Mesothelial cell of epicardium (in vitro differentiated cells): ENCODE measurements around the gene FOXO3. TPM values are rescaled to one million over a fixed set of nuclear protein-coding genes. Genes with fewer than 3 reads are reported as not detected.

Source experiments
- DNase-seq, 2 experiments: peaks; one replicate each; pipeline ENCODE4 v3.0.0; 2021; ENCODE audit warnings: low spot score in 2 of 2; ENCODE audit not compliant: unreplicated experiment in 2 of 2
- H3K27ac Mint-ChIP-seq: 2 replicates; pipeline ENCODE4 v1.8.0; 2021; ENCODE audit warnings: mixed read lengths
- H3K27me3 Mint-ChIP-seq: 2 replicates; pipeline ENCODE4 v1.8.0; 2021; ENCODE audit warnings: low read depth, mixed read lengths
- H3K36me3 Mint-ChIP-seq: 2 replicates; pipeline ENCODE4 v1.8.0; 2021; ENCODE audit warnings: mixed read lengths
- H3K4me1 Mint-ChIP-seq: 2 replicates; pipeline ENCODE4 v1.8.0; 2021; ENCODE audit warnings: mixed read lengths
- H3K4me3 Mint-ChIP-seq: 2 replicates; pipeline ENCODE4 v1.8.0; 2021; ENCODE audit warnings: mild to moderate bottlenecking, moderate library complexity, mixed read lengths
- H3K9me3 Mint-ChIP-seq: 2 replicates; pipeline ENCODE4 v1.8.0; 2021; ENCODE audit warnings: mixed read lengths
- CTCF ChIP-seq: fragments of 200-600 bp; sonication (generic); IDR thresholded peaks from one replicate; pipeline ENCODE4 v1.5.0; 2021; ENCODE audit warnings: antibody characterized with exemption; ENCODE audit not compliant: unreplicated experiment
- total RNA-seq: library from RNA; stranded (reverse); gene quantifications from 3 replicates; pipeline ENCODE4 v1.2.1, GENCODE V29; 2021

The FOXO3 gene
- total RNA-seq, 1 donor from 2014 or later = 58.3 TPM

- no peak for DNase-seq
Observed at GRCh38 chr6:108714766-108715414, 154.2 kb downstream of the FOXO3 start.

GRCh38 chr6:108715832-108716231, 155.1 kb downstream of the FOXO3 start:
- Mint-ChIP-seq H3K4me3 (no peak overlapping the region), H3K36me3 (no peaks in the 10 kb centered on the region), H3K4me1 (peaks cover 67% of the 10 kb centered on the region), H3K9me3 (no peaks in the 10 kb centered on the region), H3K27me3 (no peaks in the 10 kb centered on the region), H3K27ac (peak overlapping the region; percentile 28)
- no peak for TF ChIP-seq CTCF
- no peak for DNase-seq

More at GRCh38 chr6:108714766-108715414, 154.2 kb downstream of the FOXO3 start:
- no peak for TF ChIP-seq CTCF
- Mint-ChIP-seq H3K9me3 (no peaks in the 10 kb centered on the region), H3K4me3 (no peak overlapping the region), H3K36me3 (no peaks in the 10 kb centered on the region), H3K4me1 (peaks cover 76% of the 10 kb centered on the region), H3K27ac (peak overlapping the region; percentile 37), H3K27me3 (no peaks in the 10 kb centered on the region)

- DNase-seq = no peak
- Mint-ChIP-seq H3K4me3 (no peak overlapping the region), H3K27ac (no peak overlapping the region), H3K36me3 (no peaks in the 10 kb centered on the region), H3K9me3 (no peaks in the 10 kb centered on the region), H3K27me3 (no peaks in the 10 kb centered on the region), H3K4me1 (peaks cover 65% of the 10 kb centered on the region)
- no peak for TF ChIP-seq CTCF
Observed at GRCh38 chr6:108716801-108717791, 156.4 kb downstream of the FOXO3 start.

- Mint-ChIP-seq H3K27me3 (no peaks in the 10 kb centered on the region), H3K9me3 (peaks cover 9% of the 10 kb centered on the region), H3K4me1 (peaks cover 44% of the 10 kb centered on the region), H3K36me3 (peaks cover 9% of the 10 kb centered on the region), H3K4me3 (no peak overlapping the region), H3K27ac (no peak overlapping the region)
- no peak for TF ChIP-seq CTCF
- DNase-seq = no peak
Observed at GRCh38 chr6:108719477-108719876, 158.8 kb downstream of the FOXO3 start.

GRCh38 chr6:108720827-108721226, 160.1 kb downstream of the FOXO3 start:
- Mint-ChIP-seq H3K36me3 (peaks cover 11% of the 10 kb centered on the region), H3K4me1 (peaks cover 30% of the 10 kb centered on the region), H3K27me3 (no peaks in the 10 kb centered on the region), H3K9me3 (peaks cover 12% of the 10 kb centered on the region), H3K4me3 (no peak overlapping the region), H3K27ac (no peak overlapping the region)
- TF ChIP-seq CTCF = no peak
- no peak for DNase-seq
